ENCODE data around the gene COL27A1.

The COL27A1 gene

GRCh38 chr9:114342755-114343440 lies 187.6 kb downstream of the COL27A1 start:
- DNase-seq (ENCODE audit: low spot score), result no peak

DNA sequence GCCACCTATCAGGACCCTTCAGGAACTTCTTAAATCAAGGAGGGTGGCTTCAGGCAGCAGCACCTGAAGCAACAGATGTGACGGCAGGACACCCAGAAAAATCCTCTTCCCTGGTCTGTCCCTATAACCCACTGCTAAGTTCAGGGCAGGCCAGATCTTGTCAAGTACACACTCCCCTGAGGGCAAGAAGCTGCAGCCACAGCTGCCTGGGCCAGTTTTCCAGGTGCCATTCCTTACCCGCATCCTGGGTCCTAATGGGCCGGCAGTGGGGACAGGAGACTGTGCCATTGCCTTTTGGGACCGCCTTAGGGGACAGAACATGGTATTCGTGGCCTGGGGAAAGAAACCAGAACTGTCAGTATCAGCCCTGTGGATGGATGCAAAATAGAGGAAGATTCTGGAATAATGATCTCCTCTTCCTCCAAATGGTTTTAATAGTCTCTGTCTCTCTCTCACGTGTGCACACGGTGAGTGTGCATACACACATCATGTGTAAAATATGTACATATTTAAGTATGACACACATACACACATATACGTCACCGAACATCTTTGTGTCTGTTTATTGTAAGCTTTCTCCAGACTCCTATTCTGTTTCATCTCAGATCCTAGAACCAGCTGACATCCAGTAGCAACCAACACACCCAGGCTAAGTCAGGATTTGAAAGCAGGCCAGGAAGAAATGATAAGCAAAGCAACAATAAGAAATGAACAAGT lies 188.3 kb downstream of the COL27A1 start:
- DNase-seq (ENCODE audit: low spot score), result no peak

DNA sequence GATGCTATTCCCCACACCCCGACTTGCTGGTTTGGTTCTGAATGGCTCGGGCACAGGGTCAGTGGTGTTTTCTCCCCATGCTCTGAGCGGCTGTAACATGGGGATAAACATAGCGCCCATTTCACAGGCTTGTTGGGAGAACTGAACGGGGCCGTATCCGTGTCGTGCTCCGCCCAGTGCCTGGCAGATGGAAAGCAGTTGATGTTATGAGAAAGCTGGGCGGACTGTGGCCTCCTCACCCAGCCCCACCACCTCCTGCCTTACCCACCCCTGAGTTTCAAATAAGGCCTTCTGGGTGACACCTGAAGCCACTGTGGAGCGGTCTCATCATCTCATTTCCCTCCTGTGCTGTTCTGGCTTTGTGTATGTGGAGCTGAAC lies 188.8 kb downstream of the COL27A1 start:
- DNase-seq (ENCODE audit: low spot score), result no peak

- no peak for DNase-seq (ENCODE audit: low spot score)
These were observed 189.4 kb downstream of the COL27A1 start for GRCh38 chr9:114344692-114345091.

DNA sequence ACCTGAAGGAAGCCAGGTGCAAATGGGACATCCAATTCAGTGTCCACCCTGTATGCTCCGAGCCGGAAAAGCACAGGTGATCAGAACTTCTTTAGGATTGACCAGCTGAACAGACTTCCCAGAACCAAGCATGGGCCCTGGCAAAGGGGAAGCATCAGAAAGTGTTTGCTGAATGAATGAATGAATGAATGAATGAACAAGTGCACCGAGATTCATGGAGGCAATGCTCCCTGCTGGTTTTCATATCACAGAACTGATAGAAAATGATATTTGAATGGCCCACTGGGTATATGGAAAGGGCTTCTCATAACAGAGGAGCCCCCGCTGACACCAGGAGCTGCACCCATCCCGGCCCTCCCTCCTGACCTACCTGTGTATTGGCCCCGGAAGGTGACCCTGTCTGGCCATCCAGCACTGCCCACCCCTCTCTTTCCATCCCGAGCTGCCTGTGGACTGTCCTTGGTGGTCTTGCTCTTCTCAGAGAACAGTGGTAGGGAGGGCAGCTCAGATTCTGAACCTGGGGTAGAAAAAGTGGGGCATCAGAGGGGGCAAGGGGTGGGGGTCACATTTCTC lies 190.2 kb downstream of the COL27A1 start:
- DNase-seq (ENCODE audit: low spot score), result no peak

DNA sequence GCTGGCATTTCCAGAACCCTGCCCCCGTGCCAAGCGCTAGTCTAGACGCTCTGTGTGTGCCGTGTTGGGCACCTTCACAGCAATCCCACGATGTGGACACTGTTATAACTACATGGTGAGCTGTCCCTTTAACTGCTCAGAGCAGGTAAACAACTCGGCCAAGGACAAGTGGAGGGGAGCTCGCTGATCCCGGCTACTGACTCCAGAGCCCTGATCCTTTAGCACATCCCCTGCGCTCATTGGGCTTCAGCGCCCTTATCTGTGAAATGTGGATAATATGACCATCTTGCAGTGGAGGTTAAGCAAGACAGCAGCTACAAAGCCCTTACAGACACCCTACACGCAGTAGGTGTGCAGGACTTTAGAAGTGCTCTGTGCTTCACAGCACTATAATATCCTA lies 190.8 kb downstream of the COL27A1 start:
- DNase-seq (ENCODE audit: low spot score), result no peak

- no peak for DNase-seq (ENCODE audit: low spot score)
These were observed 192.3 kb downstream of the COL27A1 start for GRCh38 chr9:114347675-114348074.

GRCh38 chr9:114348261-114348905 lies 193.0 kb downstream of the COL27A1 start:
- no peak for DNase-seq (ENCODE audit: low spot score)

DNA sequence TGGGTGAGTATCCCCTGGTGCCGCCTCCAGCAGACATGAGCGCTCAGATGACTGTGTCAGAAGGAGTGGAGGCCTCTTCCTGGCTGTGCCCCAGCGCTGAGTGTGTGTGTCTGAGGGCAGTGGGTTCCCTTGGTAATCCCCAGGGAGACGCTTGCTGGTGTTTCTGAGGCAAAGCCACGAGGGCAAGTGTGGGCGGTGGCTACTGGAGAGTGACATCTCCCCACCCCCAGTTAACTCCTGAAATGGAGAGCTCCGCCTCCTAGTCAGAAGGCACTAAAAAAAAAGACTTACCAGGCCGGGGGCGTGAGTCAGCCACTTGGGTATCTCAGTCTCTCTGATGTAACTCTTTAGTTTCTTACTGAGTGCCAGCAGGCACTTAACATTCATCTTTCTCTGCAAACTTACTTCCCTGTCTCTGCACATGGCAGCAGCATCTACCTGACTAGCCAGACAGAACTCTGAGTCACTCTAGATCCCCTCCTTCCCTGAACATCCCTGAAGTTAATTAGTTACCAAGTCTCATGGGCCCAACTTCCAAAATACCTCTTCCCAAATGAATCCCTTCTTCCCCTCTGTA lies 193.7 kb downstream of the COL27A1 start:
- DNase-seq (ENCODE audit: low spot score), result no peak

GRCh38 chr9:114349713-114350480 lies 194.6 kb downstream of the COL27A1 start:
- no peak for DNase-seq (ENCODE audit: low spot score)

- no peak for DNase-seq (ENCODE audit: low spot score)
These were observed 195.5 kb downstream of the COL27A1 start for GRCh38 chr9:114350636-114351401.

DNA sequence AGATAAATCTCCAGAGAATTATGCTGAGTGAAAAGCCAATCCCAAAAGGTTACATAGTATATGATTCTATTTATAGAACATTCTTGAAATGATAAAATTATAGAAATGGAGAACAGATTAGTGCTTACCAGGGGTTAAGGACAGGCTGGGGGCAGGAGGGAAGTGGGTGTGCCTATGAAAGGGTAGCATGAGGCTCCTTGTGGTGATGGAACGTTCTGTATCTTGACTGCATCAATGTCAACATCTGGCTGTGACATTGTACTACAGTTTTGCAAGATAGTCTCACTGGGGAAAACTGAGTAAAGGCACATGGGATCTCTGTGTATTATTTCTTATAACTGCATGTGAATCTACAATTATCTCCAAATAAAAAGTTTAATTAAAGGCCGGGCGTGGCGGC lies 196.6 kb downstream of the COL27A1 start:
- no peak for DNase-seq (ENCODE audit: low spot score)

- no peak for DNase-seq (ENCODE audit: low spot score)
These were observed 200.5 kb downstream of the COL27A1 start for GRCh38 chr9:114355821-114356220.

- DNase-seq (ENCODE audit: low spot score), result no peak
These were observed 201.5 kb downstream of the COL27A1 start for GRCh38 chr9:114356792-114357191.

DNA sequence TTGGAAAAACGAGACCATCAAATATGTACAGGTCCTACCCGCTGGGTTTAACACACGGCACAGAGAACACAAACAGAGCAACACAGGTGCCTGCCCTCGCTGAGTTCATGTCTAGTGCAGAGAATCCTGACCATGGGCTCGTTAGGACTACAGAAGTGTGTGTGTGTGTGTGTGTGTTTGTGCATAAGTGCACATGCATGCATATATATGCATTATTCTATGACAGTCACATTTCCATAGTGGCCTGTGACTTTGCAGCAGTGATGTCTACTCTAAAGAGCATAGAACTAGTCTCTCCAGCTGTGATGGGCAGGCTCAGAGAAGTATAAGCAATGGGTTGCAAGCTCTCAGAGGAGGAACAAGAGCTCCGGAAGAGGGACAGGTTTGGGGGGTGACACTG lies 202.0 kb downstream of the COL27A1 start:
- DNase-seq (ENCODE audit: low spot score), result no peak

GRCh38 chr9:114357911-114358328 lies 202.6 kb downstream of the COL27A1 start:
- DNase-seq (ENCODE audit: low spot score), result no peak

DNA sequence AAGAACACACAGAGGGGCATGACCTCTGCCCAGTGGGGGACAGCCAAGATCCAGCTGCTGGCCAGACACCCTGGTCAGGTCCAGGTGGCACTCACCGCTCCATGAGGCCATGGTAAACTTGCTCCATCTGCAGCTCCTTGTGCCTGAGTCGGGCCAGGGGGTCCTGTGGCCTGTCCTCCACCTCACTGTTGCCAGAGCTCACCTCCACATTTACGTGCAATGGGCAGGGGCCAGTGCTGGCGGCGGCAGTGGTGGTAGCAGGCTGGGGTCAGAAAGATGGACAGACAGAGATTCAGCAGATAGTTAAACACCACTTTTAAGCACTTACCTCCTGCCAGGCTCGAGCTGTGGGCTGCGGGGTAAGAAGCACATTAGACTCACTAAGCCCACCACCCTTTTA lies 204.5 kb downstream of the COL27A1 start:
- DNase-seq (ENCODE audit: low spot score), result no peak

DNA sequence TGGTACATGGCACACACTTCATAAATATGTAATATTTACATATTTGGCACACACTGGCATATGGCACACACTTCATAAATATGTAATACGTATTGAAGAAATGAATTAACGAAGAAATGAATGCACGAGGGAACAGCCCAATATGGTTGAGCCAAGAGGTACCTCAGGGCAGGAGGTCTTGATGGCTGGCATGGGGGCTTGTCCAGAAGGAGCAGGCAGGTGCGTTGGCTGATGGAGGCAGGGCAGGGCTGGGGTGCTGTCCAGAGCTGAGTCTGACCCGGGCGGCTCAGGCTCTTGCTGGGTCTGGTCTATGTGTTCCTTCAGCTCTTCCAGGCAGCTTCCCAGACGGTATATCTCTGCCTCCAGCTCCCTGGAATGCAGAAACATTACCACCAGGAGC lies 206.2 kb downstream of the COL27A1 start:
- no peak for DNase-seq (ENCODE audit: low spot score)
